Mononuclear cell (primary cell): Measurements from ENCODE around the gene ANKRD37. TPM values are rescaled to one million over a fixed set of nuclear protein-coding genes. Genes with fewer than 3 reads are reported as not detected.

Experiments
- H3K27me3 ChIP-seq: 2 replicates; pipeline ENCODE4 v1.6.0; 2011; ENCODE audit warnings: low read length, control low read depth; ENCODE audit not compliant: insufficient read depth
- H3K4me1 ChIP-seq: 2 replicates; pipeline ENCODE4 v1.5.1; 2011; ENCODE audit warnings: mild to moderate bottlenecking, low read length, control low read depth; ENCODE audit not compliant: insufficient read depth
- H3K4me3 ChIP-seq: 2 replicates; pipeline ENCODE4 v1.5.1; 2011; ENCODE audit warnings: mild to moderate bottlenecking, low read length, moderate library complexity
- H3K9me3 ChIP-seq: 2 replicates; pipeline ENCODE4 v1.5.1; 2011; ENCODE audit warnings: low read depth, mild to moderate bottlenecking, control low read depth, low read length
- total RNA-seq: library from RNA; depleted of rRNA; stranded (reverse); fragments of >200 nt; gene quantifications from one replicate; pipeline ENCODE4 v1.2.3, GENCODE V29; 2012

ANKRD37 gene
- total RNA-seq, 1 donor, result 16.2 TPM

DNA sequence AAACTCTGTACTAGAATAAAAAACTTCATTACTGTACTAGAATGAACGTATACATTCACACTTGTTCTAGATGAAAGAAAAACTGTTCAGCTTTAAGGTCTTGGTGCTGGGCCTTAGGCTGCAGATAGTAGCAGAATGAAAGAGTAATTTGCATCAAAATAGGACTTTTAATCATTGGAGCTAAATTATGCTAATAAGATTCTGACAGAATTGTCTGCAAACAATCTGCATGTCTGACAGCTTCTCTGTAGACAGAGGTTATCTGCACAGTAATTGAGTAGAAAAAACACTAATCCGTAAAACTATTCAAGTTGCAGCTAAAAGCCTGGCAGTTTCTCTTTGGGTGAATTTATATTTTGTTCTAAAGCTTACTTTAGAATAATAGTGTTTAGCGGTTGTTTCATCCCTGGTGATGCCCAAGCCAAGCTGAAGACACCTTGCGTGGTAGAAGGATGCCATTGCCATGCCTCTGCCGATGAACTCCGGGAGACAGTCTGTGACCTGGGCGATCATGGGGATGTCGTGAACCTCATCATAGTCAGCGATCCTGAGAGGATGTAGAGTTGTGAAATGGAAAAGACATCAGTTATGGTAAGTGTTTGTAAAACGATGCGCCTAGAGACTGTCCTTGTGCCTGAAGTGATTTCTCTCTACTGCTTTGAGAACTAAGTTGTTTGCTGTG is 26.2 kb upstream of the ANKRD37 start:
- H3K9me3 ChIP-seq, result no peaks in the 10 kb centered on the region
- H3K27me3 ChIP-seq, result no peaks in the 10 kb centered on the region
- no peaks in the 10 kb centered on the region for H3K4me1 ChIP-seq
- H3K4me3 ChIP-seq, result no peak overlapping the region

DNA sequence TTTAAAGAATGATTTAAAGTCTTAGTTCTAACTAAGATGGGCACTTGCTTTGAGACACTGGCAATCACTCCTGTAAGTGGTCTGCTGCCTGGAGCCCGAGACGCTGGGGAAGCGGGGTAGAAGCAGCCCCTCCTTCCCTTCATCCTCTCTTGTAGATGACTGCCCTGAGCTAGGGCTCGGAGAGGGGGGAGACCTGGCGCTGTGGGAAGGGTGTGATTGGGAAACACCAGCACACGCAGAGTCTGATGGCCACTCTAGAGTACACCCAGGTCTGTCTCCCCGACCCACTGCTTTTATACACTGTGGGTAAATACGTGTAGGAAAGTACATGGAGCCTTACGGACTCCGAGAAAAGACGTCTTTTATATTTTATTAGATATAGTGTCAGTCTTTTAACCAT is 24.9 kb upstream of the ANKRD37 start:
- Histone ChIP-seq H3K4me1 (no peaks in the 10 kb centered on the region), H3K4me3 (no peak overlapping the region), H3K9me3 (no peaks in the 10 kb centered on the region), H3K27me3 (no peaks in the 10 kb centered on the region)

DNA sequence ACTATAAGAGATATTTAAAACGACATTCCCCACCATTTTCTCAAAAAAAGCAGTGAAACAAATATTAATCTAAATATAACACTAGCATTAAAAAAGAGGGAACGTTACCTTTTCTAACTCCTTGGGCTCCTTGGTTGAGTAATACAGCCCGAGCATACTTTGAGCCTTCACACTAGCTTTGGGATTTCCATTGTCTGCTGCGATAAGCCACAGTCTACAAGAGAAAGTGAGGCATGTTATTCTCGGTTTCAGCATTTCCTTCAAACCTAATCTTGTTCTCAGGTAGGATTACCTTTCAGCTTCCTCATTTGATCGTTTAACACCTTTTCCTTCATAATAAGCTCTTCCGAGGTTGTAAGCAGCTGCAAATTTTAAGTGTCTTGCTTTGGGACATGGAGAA is 22.6 kb upstream of the ANKRD37 start:
- Histone ChIP-seq H3K4me1 (no peaks in the 10 kb centered on the region), H3K27me3 (no peaks in the 10 kb centered on the region), H3K4me3 (no peak overlapping the region), H3K9me3 (no peaks in the 10 kb centered on the region)

DNA sequence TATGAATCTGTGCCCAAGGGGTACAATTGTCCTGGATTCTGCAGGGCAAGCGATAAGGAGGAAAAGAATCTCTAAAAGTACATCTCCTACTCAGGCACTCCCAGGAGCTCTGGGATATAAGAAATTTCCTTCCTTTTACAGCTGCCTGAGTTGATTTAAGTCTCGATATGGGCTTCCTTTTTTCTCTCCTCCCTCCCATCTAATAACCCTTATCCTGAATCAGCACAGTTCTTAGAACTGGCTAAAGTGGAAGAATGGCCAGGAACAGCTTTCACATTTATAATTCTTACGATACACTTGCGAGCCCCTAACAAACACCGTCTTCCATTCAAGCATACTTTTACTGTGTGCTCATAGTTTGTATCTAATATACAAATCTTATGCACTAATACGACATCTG is 22.1 kb upstream of the ANKRD37 start:
- H3K4me3 ChIP-seq, result no peak overlapping the region
- H3K9me3 ChIP-seq, result no peaks in the 10 kb centered on the region
- no peaks in the 10 kb centered on the region for H3K27me3 ChIP-seq
- no peaks in the 10 kb centered on the region for H3K4me1 ChIP-seq

DNA sequence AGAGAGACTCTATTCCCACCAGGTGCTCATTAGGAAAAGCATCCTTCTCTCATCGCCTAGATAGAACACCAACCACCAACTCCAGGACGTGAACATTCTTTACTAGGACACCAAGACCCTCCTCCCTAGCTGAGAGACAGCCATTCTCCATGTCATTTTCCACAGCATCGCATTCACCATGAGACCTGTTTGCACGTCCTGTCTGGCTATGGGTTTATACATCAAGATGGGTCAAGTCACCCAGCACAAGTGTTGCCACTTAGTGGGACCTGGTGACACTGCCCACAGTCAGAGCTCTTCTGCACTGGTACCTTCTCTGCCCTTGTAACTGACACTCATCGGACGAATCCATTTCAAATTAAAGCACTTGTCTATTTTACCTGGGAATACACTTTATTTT is 18.4 kb upstream of the ANKRD37 start:
- Histone ChIP-seq H3K4me1 (no peaks in the 10 kb centered on the region), H3K4me3 (no peak overlapping the region), H3K27me3 (peaks cover under 1% of the 10 kb centered on the region), H3K9me3 (no peaks in the 10 kb centered on the region)

DNA sequence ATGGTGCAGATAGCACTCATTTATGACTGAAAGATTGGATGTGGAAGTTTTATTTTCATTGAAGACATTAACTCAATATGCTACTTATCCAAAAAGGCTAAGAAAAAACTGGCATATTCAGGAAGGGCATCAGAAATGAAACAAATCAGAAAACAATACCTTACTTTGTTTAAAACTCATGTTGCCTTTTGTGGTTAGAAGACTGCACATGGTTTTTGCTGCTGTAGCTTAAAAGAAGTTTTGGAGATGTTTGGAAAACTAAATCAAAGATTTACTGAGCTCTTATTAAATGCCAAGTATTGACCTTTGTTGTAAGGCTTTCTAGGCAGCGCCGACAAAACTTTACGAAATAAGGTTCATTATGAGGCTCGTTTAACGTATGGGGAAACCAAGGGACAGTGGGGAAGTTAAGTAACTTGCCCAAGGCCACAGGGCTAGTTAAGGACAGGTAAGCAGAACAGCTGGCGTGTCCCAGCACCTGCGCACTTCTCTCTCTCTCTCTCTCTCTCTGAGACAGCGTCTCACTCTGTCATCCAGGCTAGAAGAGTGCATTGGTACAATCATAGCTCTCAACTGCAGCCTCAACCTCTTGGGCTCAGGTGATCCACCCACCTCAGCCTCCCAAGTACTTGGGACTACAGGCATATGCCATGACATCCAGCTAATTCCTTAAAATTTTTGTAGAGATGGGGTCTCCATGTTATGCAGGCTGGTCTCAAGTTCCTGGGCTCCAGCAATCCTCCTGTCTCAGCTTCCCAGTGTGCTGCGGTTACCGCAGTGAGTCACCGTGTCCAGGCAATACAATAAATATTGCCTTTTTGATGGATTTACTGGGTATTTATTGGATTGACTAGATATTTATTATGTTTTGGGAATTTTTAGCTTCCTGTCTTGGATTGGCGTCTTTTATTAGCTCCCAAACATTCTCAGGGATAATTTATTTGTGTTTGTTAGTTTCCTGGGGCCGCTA is 17.0 kb upstream of the ANKRD37 start:
- H3K4me3 ChIP-seq, result no peak overlapping the region
- peaks cover 14% of the 10 kb centered on the region for H3K27me3 ChIP-seq
- no peaks in the 10 kb centered on the region for H3K4me1 ChIP-seq
- no peaks in the 10 kb centered on the region for H3K9me3 ChIP-seq

DNA sequence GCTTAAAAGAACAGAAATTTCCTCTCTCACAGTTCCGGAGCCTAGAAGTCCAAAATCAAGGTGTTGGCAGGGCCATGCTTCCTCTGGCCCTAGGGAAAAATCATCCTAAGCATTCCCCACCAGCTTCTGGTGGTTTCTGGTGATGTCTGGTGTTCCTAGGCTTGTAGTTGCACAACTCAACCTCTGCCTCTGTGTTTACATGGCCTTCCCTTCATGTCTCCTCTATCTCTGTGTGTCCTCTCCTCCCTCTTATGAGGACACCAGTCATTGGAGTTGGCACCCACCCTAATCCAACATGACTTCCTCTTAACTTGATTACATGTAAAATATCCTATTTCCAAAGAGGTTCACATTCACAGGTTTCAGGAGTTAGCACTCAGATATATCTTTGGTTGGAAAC is 16.3 kb upstream of the ANKRD37 start:
- Histone ChIP-seq H3K9me3 (no peaks in the 10 kb centered on the region), H3K4me1 (peaks cover 4% of the 10 kb centered on the region), H3K27me3 (peaks cover 18% of the 10 kb centered on the region), H3K4me3 (no peak overlapping the region)

DNA sequence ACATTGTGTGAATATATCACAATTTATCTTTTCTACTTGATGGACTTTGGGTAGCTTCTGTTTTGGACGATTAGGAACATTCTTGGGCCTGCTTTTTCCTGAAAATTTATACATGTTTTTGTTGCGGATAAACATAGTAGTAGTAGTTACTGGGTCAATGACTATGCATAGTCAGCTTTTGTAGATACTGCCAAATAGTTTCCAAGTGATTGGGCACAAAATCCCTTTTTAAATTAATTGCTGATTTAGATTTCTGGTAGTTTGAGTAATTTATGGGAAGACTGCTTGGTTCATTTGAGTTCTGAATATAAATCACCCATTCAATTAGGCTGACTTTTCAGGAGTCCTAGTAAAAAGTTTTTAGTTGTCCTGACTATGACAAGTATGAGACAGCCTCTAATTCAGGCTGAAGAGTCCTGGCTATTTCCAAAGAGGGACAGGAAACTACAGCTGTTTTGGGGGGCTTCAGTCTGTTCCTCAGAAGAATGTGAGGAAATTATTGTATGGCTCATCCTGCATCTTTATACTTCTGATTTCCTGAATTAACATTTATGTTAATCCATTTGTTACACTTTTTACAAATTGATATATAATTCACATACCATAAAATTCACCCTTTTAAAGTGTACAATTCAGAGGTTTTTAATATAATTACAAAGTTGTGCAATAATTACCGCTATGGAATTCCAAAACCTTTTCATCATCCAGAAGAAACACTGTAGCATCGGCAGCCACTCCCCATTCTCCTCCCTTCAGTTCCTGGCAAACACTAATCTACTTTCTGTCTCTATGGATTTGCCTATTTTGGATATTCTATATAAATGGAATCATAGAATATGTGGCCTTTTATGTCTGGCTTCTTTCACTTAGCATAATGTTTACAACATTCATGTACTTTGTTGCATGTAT is 15.1 kb upstream of the ANKRD37 start:
- no peaks in the 10 kb centered on the region for H3K9me3 ChIP-seq
- peaks cover 4% of the 10 kb centered on the region for H3K4me1 ChIP-seq
- H3K27me3 ChIP-seq, result peaks cover 26% of the 10 kb centered on the region

DNA sequence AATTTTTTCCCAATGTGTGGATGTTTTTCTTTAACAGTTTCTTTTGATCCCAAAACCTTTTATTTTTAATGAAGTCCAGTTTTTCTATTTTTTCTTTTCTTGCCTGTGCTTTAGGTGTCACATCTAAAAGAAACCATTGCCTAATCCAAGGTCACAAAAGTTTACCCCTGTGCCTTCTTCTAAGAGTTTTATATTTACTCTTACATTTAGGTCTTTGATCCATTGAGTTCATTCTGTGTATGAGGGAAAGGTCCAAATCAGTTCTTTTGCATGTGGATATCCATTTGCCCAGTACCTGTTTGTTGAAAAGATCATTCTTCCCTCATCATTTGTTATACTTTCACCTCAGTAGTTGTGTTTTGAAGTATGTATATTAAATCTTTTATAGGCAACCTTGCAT is 13.9 kb upstream of the ANKRD37 start:
- no peak overlapping the region for H3K4me3 ChIP-seq
- peaks cover 26% of the 10 kb centered on the region for H3K27me3 ChIP-seq
- no peaks in the 10 kb centered on the region for H3K9me3 ChIP-seq
- peaks cover 4% of the 10 kb centered on the region for H3K4me1 ChIP-seq

More for the DNA sequence above, 15.1 kb upstream of the ANKRD37 start:
- no peak overlapping the region for H3K4me3 ChIP-seq

DNA sequence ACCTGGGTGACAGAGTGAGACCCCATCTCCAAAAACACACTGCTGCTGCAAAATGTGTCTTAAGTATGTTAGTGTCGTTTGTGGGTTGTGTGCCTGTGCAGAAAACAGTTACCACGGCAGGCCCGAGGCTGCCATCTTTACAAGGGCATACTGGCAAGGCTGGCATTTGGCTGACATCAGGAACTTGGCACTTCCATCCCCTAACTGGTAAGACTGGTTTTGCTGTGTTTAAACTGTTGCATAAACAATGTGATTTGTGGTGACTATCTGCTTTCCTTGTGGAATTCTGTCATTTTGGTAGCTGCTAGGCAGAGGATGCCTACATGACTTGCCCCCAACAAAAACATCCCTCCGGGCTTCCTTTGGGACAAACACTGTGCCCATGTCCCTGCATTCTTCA is 13.2 kb upstream of the ANKRD37 start:
- no peak overlapping the region for H3K4me3 ChIP-seq
- peaks cover 4% of the 10 kb centered on the region for H3K4me1 ChIP-seq
- no peaks in the 10 kb centered on the region for H3K9me3 ChIP-seq
- peaks cover 26% of the 10 kb centered on the region for H3K27me3 ChIP-seq

DNA sequence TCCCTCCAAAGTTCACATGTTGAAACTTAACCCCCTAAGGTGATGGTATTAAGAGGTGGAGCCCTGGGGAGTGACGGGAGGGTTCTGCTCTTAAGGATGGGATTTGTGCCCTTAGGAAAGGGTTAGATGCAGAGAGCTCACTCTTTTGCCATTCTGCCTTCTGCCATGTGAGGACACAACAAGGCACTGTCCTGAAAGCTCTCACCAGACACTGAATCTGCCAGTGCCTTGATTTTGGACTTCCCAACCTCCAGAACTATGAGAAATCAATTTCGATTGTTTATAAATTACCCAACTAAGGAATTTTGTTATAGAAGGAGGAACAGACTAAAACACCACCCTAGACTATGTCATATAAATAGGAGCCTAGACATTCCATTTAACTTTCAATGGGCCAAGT is 12.6 kb upstream of the ANKRD37 start:
- Histone ChIP-seq H3K4me1 (peaks cover 4% of the 10 kb centered on the region), H3K9me3 (no peaks in the 10 kb centered on the region), H3K27me3 (peaks cover 26% of the 10 kb centered on the region), H3K4me3 (no peak overlapping the region)

DNA sequence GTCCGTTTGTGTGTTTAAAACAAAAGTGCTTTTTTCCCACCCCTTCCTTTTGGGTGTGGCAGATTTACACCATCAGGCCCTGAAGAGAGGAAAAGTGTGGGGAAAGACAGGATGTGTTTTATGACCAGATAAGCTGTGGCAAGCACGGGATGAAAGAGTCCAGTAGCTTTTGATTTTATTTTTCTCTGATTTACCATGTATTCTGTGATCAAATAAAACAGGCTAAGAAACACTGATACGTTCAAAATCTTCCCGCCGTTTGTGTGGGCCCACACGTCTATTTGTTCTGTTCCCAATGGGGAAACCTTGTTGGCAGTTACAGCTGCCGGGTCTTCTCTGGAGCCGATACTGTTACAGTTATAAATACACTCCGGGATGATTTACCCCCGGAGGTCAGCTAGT is 11.7 kb upstream of the ANKRD37 start:
- H3K4me3 ChIP-seq, result no peak overlapping the region
- no peaks in the 10 kb centered on the region for H3K9me3 ChIP-seq
- H3K27me3 ChIP-seq, result peaks cover 26% of the 10 kb centered on the region
- peaks cover 4% of the 10 kb centered on the region for H3K4me1 ChIP-seq

DNA sequence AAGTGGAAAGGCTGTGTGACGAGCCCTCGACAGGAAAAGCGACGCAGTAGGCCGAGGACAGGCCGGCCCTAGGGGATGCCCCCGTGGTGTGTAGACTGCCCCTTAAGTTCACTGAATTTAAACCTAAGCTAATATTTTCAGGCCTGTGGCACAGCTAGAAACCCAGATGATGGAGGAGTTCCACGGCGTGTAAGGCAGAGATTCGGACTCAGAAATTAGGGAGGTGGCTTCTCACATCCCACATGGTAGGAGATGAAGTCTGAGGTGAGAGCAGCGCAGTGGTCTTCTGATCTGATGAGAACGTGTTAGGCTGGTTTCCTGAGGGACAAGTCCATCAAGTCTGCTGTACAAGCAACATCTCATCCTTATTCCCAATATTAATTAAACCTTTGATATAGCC is 8.7 kb upstream of the ANKRD37 start:
- Histone ChIP-seq H3K9me3 (no peaks in the 10 kb centered on the region), H3K27me3 (peaks cover 26% of the 10 kb centered on the region), H3K4me1 (peaks cover 4% of the 10 kb centered on the region), H3K4me3 (no peak overlapping the region)

DNA sequence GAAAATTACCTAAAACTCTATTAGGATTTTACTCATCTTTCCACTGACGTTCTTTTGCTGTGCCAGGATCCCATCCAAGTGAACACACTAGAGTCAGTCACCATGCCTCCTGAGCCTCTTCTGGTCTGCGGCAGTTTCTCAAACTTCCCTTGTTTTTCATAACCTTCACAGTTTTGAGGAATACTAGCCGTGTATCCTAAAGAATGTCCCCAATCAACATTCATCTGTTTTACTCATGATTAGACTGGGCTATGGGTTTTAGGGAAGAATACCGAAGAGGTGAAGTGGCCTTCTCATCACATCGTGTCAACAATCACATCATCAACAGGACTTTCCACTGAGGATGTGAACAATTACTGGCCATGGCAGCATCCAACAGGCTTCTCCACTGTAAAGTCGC is 5.7 kb upstream of the ANKRD37 start:
- peaks cover 5% of the 10 kb centered on the region for H3K27me3 ChIP-seq
- H3K9me3 ChIP-seq, result no peaks in the 10 kb centered on the region
- no peak overlapping the region for H3K4me3 ChIP-seq
- peaks cover 6% of the 10 kb centered on the region for H3K4me1 ChIP-seq

DNA sequence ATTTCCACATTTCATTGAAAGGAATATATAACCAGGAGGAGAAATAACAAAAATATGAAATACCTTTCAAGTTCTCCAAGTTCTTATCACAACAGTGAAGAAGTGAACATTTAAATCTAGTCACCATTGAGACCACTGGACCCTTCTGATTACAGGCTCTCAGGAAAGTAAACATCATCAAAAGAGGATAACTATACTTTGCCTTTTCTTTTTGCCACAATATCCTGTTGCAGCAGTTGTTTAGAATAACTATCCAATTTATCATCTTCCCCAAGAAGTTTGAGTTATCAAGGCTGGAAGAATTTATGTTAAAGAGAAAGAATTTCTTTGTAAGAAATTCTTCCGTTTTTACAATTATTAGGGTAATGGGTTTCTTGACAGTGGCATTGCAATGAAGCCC is 4.5 kb upstream of the ANKRD37 start:
- peaks cover 13% of the 10 kb centered on the region for H3K4me1 ChIP-seq

More for the DNA sequence above, 4.5 kb upstream of the ANKRD37 start:
- Histone ChIP-seq H3K9me3 (no peaks in the 10 kb centered on the region), H3K27me3 (no peaks in the 10 kb centered on the region), H3K4me3 (no peak overlapping the region)
